A549 (cell line): ENCODE results near the gene CFAP58.

ENCODE experiments used
- BCL3 ChIP-seq: fragments of >200 bp; sonication (Bioruptor Twin); formaldehyde crosslinking; IDR thresholded peaks from 3 replicates; pipeline ENCODE4 v1.6.1; 2016
- CBX2 ChIP-seq: fragments of 200-600 bp; sonication (generic); IDR thresholded peaks from 2 replicates; pipeline ENCODE4 v1.6.1; 2016; ENCODE audit warnings: low read depth, mild to moderate bottlenecking, borderline replicate concordance
- ESRRA ChIP-seq: fragments of 150-350 bp; IDR thresholded peaks from 2 replicates; pipeline ENCODE4 v1.6.1; 2014; ENCODE audit warnings: mild to moderate bottlenecking, low read length, borderline replicate concordance
- HOXA7 ChIP-seq: fragments of 250-450 bp; sonication (Bioruptor Pico); IDR thresholded peaks from 2 replicates; pipeline ENCODE4 v1.5.0; 2020; ENCODE audit warnings: mild to moderate bottlenecking, moderate library complexity
- MYC ChIP-seq: IDR thresholded peaks from 2 replicates; pipeline ENCODE4 v1.6.1; 2012; ENCODE audit warnings: mild to moderate bottlenecking, inconsistent platforms, low read length, improper control_type of control experiment, borderline replicate concordance
- RFX5 ChIP-seq: fragments of 450-650 bp; IDR thresholded peaks from 2 replicates; pipeline ENCODE4 v1.7.1; 2014; ENCODE audit warnings: antibody characterized with exemption, mild to moderate bottlenecking, moderate library complexity
- SMC3 ChIP-seq: fragments of >200 bp; sonication (Bioruptor Twin); formaldehyde crosslinking; IDR thresholded peaks from 3 replicates; pipeline ENCODE4 v1.6.1; 2018; ENCODE audit warnings: inconsistent platforms
- TF ChIP-seq, protein P1 (sequence below): fragments of >200 bp; sonication (Bioruptor Twin); formaldehyde crosslinking; IDR thresholded peaks from 3 replicates; pipeline ENCODE4 v1.5.1; 2016
- TF ChIP-seq, protein P2 (sequence below): fragments of 150-350 bp; IDR thresholded peaks from 2 replicates; pipeline ENCODE4 v1.6.1; 2014; ENCODE audit warnings: low read depth, mild to moderate bottlenecking, low read length

DNA sequence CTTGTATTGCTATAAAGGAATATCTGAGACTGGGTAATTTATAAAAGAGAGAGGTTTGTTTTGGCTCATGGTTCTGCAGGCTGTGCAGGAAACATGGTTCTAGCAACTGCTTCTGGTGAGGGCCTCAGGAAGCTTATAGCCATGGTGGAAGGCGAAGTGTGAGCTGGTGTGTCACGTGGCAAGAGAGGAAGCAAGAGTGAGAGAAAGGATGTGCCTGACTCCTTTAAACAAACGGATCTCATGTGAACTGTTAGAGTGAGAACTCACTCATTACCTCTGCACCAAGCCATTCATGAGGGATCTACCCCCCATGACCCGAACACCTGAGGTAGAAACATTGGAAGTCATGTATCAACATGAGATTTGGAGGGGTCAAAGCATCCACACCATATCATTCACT, 7.7 kb upstream of the CFAP58 start:
- TF ChIP-seq, protein P1, sequence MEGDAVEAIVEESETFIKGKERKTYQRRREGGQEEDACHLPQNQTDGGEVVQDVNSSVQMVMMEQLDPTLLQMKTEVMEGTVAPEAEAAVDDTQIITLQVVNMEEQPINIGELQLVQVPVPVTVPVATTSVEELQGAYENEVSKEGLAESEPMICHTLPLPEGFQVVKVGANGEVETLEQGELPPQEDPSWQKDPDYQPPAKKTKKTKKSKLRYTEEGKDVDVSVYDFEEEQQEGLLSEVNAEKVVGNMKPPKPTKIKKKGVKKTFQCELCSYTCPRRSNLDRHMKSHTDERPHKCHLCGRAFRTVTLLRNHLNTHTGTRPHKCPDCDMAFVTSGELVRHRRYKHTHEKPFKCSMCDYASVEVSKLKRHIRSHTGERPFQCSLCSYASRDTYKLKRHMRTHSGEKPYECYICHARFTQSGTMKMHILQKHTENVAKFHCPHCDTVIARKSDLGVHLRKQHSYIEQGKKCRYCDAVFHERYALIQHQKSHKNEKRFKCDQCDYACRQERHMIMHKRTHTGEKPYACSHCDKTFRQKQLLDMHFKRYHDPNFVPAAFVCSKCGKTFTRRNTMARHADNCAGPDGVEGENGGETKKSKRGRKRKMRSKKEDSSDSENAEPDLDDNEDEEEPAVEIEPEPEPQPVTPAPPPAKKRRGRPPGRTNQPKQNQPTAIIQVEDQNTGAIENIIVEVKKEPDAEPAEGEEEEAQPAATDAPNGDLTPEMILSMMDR, result no peak
- TF ChIP-seq BCL3 (no peak), MYC (no peak), HOXA7 (CRISPR knock-in tag) (no peak), SMC3 (no peak), RFX5 (no peak), CBX2 (no peak), ESRRA (no peak)
- TF ChIP-seq, protein P2, sequence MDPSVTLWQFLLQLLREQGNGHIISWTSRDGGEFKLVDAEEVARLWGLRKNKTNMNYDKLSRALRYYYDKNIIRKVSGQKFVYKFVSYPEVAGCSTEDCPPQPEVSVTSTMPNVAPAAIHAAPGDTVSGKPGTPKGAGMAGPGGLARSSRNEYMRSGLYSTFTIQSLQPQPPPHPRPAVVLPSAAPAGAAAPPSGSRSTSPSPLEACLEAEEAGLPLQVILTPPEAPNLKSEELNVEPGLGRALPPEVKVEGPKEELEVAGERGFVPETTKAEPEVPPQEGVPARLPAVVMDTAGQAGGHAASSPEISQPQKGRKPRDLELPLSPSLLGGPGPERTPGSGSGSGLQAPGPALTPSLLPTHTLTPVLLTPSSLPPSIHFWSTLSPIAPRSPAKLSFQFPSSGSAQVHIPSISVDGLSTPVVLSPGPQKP, result no peak
